Uterus (tissue), 2 donors: ENCODE results near the gene ADAMTSL1.

Experiments used
- CTCF ChIP-seq, 4 experiments: fragments of 200-600 bp in 2 of 4; fragments of 450-650 bp in 2 of 4; sonication (generic) in 2 of 4; IDR thresholded peaks; one replicate each; pipeline ENCODE4 v1.5.1; 2016 to 2019; ENCODE audit warnings: antibody characterized with exemption in 4 of 4, mild to moderate bottlenecking in 2 of 4, moderate library complexity in 1 of 4
- POLR2A ChIP-seq, 2 donors: fragments of 450-650 bp; IDR thresholded peaks; one replicate each; pipeline ENCODE4 v1.6.1; 2016; ENCODE audit warnings: antibody characterized with exemption in 2 of 2, mild to moderate bottlenecking in 1 of 2, moderate library complexity in 1 of 2

GRCh38 chr9:18783909-18784308, 310.0 kb downstream of the ADAMTSL1 start:
- TF ChIP-seq CTCF (IDR thresholded peaks at IDR 0.05) (no peak), POLR2A (IDR thresholded peaks at IDR 0.05) (no peak)
